HL-60/S4 treated with retinoic acid at 250 ng/mL for 4 days and 3 days (cell line): Measurements from ENCODE around the gene EFCAB14.
"Not testable (repeated sequence)": the region's sequence is repeated elsewhere in the genome, so short reads cannot be mapped to it uniquely, and the experiment has no call there.

Source experiments
- in situ Hi-C: fragments of 300-500 bp; cut with MboI; formaldehyde crosslinking; loops from 2 replicates; pipeline ENCODE4 v1.7.0; 2022; ENCODE audit warnings: low sequenced_read_pairs

EFCAB14 gene

DNA sequence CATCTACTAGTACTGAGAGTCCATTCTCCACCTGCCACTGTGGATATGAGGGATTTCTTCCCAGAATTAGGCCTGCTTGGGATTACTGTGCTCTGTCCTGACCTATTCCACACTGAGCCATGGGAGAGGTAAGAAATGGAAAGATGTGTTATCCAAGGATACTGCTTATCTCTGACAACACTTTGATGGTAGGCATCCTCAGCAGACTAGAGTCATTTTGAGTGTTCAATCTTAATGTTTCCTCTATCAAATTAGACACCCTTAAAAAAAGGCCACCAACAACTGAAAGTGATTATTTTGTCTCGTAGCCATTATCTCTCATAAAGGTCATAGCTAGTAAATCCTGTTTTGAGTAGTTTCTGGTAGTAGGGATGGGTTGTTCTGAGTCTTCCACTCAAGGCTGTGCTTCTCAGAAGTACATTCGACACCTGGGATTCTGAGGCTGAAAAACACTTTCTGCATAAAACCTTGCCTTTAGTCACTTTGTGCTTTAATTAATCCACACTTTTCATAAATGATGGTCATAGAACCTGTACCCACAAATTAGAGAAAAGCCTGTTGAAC lies 59.5 kb downstream of the EFCAB14 start:
- in situ Hi-C loops: no loop called here

DNA sequence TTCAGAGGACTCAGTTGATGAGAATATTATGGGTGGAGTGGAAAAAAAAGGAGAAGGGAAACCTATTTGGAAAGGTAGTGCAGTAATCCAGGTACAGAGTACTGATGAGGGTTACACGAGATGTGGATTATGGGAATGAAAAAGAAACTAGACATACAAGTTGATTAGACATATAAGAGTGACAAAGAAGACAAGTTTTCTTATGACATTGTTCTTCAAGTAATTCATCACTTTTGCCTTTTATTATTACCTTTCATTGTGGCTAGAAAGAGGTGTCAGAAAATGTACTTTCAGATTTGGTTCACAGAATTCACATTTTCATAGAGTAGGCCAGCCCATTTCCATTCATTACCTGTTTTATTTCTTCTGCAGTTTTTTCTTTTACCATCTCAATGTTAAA lies 61.1 kb downstream of the EFCAB14 start:
- in situ Hi-C loops: no loop called here

DNA sequence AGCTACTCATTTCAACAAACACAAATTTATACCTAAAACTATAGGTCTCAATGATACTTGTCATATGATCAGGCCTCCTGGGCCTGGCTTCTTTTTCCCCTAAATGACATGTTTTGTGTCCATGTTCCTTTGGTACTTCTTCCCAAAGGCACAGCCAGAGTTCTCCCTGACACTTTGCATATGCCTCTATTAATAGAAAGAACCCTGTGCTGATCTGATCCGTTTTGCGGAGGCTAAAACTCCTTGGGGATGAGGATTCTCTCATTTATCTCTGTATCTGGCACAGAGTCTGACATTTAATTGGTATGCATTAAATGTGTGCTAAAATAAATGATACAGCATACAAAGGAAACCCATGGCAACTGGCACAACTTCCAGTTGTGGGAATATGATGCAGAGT lies 62.3 kb downstream of the EFCAB14 start:
- in situ Hi-C loops: no loop called here

GRCh38 chr1:46655848-46656247 lies 63.1 kb downstream of the EFCAB14 start:
- in situ Hi-C loops: no loop called here

- in situ Hi-C loops: not testable (repeated sequence)
These were observed 64.2 kb downstream of the EFCAB14 start for GRCh38 chr1:46654698-46655097.

GRCh38 chr1:46654012-46654411 lies 64.9 kb downstream of the EFCAB14 start:
- in situ Hi-C loops: no loop called here

DNA sequence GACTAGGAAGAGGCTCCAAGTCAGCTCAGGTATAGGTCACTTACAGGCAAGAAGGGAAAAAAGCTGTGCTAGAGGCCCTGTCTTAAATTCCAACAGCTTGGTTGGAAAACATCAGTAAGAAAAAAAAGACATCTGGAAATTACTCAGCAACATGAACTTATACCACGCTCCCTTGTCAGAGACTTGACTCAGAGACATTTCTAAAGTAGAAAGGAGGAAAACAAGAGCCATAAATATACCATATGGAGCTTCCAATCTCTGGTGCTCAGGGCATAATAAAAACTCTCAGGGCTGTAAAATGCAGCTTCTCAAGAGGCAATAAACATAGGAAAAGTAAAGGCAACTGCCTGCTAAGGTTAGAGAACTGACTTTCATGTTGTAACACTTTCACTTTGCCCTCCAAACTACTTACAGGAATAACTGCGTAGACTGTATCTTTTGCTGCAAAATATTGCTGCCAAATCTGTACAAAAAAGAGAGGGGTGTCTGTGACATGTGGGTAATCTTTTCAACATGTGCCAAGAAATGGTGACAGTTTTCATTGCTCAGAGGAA lies 65.4 kb downstream of the EFCAB14 start:
- in situ Hi-C loops: no loop called here

DNA sequence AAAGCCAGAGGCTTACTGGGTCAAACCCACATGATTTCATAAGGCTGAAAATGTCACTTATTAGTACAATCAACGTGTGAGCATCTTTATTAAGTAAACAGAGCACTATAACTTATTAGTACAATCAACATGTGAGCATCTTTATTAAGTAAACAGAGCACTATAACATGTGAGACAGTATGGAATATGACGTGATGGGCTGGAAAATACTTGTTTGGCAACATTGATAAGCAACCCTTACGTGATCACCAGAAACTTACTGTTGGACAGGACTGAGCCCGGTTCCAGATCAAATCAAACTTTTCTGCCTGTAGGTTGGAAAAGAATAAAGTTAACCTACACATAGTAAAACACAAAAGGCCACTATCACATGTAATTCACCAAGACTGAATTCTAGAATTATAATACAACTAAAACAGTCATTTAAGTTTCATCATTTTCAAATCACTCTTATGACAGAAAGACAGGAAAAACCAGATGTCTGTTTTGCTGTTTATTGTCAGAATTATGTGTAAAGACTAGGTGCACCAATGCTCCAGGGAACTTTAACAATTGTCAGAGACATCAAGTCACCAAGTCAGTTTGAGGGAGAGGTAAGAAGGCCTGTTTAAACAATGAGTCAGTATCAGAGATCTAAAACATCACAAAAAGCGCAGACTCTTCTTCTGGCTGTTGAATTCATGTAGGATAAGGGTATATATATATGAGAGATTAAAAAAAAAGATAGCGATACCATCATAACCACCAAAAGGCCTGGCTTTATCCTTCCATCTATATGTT lies 66.4 kb downstream of the EFCAB14 start:
- in situ Hi-C loops: no loop called here

DNA sequence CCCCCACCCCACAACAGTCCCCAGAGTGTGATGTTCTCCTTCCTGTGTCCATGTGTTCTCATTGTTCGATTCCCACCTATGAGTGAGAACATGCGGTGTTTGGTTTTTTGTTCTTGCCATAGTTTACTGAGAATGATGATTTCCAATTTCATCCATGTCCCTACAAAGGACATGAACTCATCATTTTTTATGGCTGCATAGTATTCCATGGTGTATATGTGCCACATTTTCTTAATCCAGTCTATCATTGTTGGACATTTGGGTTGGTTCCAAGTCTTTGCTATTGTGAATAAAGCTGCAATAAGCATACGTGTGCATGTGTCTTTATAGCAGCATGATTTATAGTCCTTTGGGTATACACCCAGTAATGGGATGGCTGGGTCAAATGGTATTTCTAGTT lies 67.8 kb downstream of the EFCAB14 start:
- in situ Hi-C loops: not testable (repeated sequence)

- in situ Hi-C loops: no loop called here
These were observed 68.4 kb downstream of the EFCAB14 start for GRCh38 chr1:46650491-46650890.

GRCh38 chr1:46649764-46650163 lies 69.2 kb downstream of the EFCAB14 start:
- in situ Hi-C loops: no loop called here

GRCh38 chr1:46647611-46648010 lies 71.3 kb downstream of the EFCAB14 start:
- in situ Hi-C loops: no loop called here

DNA sequence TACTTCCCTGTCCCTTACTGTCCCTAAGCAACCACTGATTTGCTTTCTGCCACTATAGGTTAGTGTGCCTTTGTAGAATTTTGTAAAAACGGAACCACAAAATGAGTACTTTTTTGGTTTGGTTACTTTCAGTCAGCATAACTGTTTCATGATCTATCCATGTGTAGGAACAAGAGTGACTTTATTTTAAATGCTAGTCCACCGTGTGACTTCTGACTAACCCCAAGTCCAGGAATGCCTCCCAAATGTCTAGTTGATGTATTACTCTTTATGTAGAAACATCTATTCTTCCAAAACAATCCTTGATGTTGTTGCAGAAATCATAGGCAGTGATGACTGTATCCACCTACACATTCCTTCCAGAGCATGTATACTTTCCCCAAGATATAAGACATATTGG lies 72.1 kb downstream of the EFCAB14 start:
- in situ Hi-C loops: no loop called here

DNA sequence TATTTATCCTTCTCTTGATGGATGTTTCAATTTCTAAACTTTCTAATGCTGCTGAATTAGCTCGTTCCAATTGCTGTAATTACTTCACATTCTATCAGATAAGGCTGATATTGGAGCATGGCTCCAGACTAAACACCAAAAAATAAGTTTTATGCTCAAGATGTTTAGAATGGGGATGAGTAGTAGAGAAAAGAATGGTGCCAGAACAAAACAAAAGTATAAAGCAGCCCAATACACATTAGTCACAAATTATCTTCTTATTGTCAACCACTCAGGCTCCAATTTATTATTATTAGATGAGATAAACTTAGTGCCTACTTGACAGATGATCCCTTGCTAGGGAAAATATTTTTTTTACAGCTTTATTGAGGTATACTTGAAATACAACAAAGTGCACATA lies 72.6 kb downstream of the EFCAB14 start:
- in situ Hi-C loops: no loop called here

- in situ Hi-C loops: no loop called here
These were observed 73.1 kb downstream of the EFCAB14 start for GRCh38 chr1:46645815-46646214.

DNA sequence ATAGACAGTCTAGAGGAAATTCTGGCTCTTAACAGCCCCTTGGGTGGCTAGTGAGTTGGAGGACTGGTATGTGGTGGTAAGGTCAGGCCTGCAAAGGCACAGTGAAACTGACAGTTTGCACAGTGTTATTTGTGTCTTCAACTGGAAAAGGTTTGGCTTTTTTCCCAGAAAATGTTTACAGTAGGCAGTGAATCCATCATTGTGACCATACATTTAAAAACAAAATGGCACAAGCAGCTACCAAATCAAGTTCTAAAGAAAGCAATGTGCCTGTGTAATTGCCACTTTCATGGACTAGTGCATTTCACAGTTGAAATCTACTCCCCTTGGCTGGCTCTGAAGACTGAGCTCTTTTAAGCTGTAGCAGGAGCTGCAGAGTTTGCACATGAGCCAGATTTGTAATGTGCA lies 75.5 kb downstream of the EFCAB14 start:
- in situ Hi-C loops: no loop called here

- in situ Hi-C loops: no loop called here
These were observed 76.7 kb downstream of the EFCAB14 start for GRCh38 chr1:46642115-46642680.

DNA sequence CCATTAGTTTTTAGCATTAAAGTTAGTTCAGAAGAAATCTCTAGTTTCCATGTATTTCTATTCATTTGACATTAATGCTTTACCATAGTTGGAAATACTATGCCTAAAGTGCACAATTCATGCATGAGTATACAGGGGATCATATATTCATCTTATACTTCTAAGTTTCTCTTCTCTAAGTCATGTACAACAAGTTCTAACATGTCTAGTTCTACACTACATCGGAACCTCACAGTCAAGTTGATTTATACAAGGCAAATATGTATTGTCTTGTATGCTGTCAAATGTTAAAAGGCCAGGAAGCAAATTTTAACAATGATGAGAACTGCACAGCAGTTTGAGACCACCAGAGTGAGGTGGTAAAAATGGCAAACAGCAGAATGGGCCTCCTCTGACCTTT lies 79.4 kb downstream of the EFCAB14 start:
- in situ Hi-C loops: no loop called here

DNA sequence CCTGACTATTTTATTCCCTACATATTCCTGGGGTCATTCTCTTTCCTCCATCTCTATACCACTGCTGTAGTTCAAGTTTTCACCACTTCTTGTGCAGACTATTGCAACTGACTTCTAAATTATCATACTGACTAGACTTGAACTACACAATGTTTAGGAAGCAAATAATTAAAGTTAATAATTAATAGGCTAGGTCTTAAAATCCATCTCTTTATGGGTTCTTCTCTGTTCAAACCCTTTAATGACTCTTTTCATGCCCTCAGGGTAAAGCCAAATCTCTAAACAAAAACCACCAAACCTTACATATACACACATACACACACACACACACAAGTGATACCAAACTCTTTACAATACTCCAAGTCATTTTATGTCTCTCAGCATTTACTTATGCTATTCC lies 80.0 kb downstream of the EFCAB14 start:
- in situ Hi-C loops: no loop called here

DNA sequence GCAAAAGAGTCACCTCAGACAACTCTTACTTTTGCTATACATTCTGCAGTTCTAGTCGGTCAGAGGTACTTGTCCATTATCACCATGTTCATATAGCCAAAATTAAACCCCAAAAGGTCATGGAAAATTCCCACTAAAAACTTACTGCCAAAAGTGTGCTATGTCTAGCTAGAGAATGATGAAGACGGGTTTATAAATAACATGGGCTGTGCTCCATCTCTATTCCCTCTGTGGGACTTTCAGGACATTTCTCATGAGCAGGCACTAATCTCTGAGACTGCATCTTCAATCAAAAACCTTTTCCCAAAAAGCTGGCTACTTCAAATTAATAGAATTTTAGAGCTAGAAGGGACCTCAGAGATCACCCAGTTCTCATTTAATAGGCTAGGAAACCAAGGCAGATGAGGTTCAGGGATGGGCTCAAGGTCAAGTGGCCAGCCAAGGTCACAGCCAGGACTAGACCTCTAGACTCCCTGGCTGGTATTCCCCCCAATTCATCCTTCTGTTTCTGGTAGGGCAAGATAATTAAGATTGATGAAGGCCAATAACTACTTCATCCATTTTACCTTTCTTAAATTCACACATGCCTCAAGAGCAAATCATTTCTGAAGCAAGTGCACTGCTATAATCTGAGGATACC lies 81.3 kb downstream of the EFCAB14 start:
- in situ Hi-C loops: no loop called here

- in situ Hi-C loops: no loop called here
These were observed 83.7 kb downstream of the EFCAB14 start for GRCh38 chr1:46635205-46635604.

- in situ Hi-C loops: no loop called here
These were observed 88.2 kb downstream of the EFCAB14 start for GRCh38 chr1:46630719-46631118.
